ENCODE measurements around the gene SLC4A4.

The SLC4A4 gene

GRCh38 chr4:71540749-71541269 lies 202.0 kb downstream of the SLC4A4 start:
- no peak for DNase-seq (ENCODE audit: low read depth)

- no peak for DNase-seq (ENCODE audit: low read depth)
These were observed 202.7 kb downstream of the SLC4A4 start for GRCh38 chr4:71541541-71541940.

GRCh38 chr4:71545168-71545567 lies 206.3 kb downstream of the SLC4A4 start:
- no peak for DNase-seq (ENCODE audit: low read depth)

GRCh38 chr4:71549516-71550160 lies 210.8 kb downstream of the SLC4A4 start:
- DNase-seq (ENCODE audit: low read depth) = no peak

- no peak for DNase-seq (ENCODE audit: low read depth)
These were observed 211.7 kb downstream of the SLC4A4 start for GRCh38 chr4:71550220-71551165.

DNA sequence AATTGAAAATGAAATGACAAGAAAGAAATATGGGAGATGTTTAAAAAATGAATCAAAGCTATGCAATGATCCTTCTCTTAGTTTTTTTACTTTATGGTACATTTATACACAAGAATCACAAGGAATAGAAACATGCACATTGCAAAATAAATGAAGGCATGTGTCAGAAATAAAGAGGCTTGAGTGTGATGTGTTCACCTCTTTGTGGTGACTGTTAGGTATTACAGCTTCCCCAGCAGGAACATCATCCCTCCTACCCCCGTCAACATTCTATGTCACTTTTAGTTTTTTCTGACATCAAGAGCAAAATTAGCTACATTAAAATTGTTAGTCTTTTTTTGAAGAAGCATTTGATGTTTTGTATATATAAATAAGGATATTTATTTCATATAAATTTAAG lies 214.8 kb downstream of the SLC4A4 start:
- no peak for DNase-seq (ENCODE audit: low read depth)

- DNase-seq (ENCODE audit: low read depth) = no peak
These were observed 215.2 kb downstream of the SLC4A4 start for GRCh38 chr4:71554025-71554424.

DNA sequence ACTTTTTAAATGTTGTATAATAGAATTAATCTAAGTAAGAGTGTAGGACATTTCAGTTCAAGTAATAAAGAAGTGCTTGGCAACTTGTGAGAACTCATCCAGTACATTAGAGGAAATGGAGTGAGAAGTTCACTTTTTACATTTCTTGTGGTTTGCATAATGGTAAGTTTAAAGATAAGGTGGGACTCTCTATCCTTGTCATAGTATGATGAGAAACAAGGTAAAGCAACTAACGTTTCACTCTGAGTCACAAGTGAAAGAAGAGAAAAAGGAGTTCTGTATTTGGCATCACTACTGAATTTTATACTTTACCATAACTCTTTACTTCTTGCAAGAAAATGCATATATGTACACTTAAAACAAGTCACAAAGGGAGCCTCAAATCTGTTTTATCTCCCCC lies 219.4 kb downstream of the SLC4A4 start:
- DNase-seq (ENCODE audit: low read depth) = no peak

DNA sequence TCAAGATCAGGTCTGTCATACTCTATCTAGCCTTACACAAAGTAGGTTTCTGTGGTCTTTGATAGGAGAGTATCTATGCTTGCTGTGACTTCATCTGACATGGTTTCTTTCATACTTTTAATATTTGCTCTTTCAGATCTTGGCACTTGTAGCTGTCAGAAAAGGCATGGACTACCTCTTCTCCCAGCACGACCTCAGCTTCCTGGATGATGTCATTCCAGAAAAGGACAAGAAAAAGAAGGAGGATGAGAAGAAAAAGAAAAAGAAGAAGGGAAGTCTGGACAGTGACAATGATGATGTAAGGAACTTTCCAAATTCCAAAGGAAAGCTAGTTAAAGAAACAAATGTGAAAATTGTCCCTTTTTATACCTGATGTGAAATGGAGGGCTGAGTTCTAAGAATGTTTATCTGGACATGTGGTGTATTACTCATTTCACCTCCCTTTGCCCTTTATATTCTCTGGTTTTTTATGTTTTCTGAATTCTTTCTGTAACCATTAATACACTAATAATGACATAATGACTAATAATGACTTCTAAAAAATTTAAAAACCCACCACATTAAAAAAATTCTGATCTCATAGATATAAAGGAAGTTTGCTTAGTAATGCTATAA lies 221.2 kb downstream of the SLC4A4 start:
- DNase-seq (ENCODE audit: low read depth) = no peak

GRCh38 chr4:71564775-71565174 lies 226.0 kb downstream of the SLC4A4 start:
- DNase-seq (ENCODE audit: low read depth) = no peak

DNA sequence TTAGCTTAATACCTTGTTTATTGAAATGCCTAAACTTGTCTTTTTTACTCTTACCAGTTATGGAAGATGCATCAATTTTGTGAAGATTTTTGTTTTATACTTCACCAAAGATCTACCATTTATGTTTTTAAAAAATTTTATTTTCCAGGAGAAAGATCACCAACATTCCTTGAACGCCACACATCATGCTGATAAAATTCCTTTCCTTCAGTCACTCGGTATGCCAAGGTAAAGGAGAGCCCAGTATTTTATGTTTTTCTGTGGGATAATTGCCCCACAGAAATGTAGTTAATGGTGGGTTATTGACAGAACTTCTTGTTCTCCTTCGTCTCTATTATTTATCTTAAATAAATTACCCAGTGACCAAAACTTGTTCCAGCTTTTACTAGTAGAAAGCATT lies 228.0 kb downstream of the SLC4A4 start:
- no peak for DNase-seq (ENCODE audit: low read depth)

DNA sequence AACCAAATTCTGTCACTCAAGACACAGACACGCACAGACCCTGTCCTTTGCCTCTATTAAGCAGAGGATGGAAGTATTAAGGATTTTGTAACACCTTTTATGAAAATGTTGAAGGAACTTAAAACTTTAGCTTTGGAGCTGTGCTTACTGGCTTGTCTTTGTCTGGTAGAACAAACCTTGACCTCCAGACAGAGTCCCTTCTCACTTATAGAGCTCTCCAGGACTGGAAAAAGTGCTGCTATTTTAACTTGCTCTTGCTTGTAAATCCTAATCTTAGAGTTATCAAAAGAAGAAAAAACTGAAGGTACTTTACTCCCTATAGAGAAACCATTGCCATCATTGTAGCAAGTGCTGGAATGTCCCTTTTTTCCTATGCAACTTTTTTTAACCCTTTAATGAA lies 229.3 kb downstream of the SLC4A4 start:
- no peak for DNase-seq (ENCODE audit: low read depth)

DNA sequence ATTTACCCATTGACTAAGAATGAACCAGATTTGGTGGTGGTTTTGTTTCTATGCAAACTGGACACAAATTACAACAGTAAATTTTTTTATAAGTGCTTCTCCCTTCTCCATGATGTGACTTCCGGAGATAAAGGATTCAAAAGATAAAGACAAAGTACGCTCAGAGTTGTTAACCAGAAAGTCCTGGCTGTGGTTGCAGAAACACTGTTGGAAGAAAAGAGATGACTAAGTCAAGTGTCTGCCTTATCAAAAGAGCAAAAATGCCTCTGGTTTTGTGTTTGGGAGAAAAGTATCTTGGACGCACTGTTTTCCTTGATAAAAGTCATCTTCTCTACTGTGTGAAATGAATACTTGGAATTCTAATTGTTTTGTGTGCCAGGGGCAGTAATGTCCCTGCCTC lies 231.7 kb downstream of the SLC4A4 start:
- DNase-seq (ENCODE audit: low read depth) = no peak

- no peak for DNase-seq (ENCODE audit: low read depth)
These were observed 232.5 kb downstream of the SLC4A4 start for GRCh38 chr4:71571346-71571745.

DNA sequence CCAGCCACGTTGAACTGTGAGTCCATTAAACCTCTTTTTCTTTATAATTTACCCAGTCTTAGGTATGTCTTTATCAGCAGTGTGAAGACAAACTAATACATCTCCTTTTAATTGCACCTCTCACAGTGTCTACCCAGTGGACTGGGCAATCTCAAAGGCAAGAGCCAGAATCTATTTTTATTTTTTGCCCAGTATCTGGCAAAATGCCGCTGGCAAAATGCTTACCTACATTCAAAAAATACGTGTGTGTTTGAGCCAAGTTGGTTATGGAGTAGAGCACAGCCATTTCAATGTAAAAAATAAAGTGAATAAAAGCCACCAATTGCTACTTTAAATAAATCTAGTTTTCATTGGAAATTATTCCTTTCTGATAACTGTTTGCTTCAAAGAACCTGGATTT lies 245.2 kb downstream of the SLC4A4 start:
- no peak for DNase-seq (ENCODE audit: low read depth)

- DNase-seq (ENCODE audit: low read depth) = no peak
These were observed 245.8 kb downstream of the SLC4A4 start for GRCh38 chr4:71584585-71584984.

DNA sequence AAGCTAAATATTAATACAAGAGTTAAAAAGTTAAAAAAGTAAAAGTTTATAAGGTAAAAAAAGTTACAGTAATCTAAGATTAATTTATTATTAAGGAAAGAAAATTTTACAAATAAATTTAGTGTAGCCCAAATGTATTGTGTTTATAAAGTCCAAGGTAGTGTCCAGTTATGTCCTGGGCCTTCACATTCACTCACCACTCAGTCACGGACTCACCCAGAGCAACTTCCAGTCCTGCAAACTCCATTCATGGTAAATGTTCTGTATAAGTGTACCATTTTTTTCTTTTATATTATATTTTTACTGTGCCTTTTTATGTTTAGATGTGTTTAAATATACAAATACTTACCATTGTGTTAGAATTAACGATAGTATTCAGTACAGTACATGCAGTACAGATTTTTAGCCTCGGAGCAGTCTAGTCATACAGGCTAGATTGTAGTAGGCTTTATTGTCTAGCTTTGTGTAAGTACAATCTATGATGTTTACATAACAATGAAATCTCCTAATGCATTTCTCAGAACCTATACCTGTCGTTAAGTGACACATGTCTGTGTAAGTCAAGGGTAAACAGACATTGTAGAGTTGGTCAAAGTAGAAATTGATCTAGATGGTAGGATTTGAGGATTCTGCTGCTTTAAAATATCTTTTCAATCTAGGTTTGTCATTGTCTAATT lies 247.4 kb downstream of the SLC4A4 start:
- no peak for DNase-seq (ENCODE audit: low read depth)

DNA sequence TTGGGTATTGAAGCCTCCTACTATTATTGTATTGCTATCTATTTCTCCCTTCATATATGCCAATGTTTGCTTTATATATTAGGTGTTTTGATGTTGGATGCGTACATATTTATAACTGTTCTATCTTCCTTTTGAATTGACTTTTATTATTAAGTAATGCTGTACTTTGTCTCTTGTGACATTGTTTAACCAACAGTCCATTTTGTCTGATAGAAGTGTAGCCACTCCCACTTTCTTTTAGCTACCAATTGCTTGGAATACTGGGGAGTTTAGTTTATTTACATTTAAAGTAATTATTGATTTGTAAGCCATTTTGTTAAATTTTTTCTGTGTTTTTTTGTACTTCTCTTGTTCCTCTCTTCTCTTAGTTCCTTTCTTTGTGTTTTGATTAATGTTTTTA lies 249.2 kb downstream of the SLC4A4 start:
- no peak for DNase-seq (ENCODE audit: low read depth)

DNA sequence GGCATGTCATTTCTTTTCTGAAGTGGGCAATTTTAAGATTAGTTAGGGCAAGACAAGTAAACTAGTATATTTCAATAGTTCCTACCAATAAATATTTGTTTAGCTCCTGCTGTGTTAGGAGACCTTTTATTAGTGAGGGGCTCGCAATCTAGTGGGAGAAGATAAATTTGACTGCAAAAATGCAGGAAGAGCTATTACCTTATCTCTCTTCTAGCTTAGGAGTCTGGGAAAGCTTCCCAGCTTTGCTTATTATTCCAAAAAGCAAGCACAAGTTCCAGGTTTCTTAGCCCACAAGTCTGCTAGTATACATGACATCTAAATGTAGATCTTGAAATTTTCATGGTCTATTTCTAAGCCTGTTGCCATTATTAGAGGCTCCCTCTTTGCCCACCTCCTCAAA lies 254.0 kb downstream of the SLC4A4 start:
- no peak for DNase-seq (ENCODE audit: low read depth)

GRCh38 chr4:71593311-71593710 lies 254.5 kb downstream of the SLC4A4 start:
- no peak for DNase-seq (ENCODE audit: low read depth)

DNA sequence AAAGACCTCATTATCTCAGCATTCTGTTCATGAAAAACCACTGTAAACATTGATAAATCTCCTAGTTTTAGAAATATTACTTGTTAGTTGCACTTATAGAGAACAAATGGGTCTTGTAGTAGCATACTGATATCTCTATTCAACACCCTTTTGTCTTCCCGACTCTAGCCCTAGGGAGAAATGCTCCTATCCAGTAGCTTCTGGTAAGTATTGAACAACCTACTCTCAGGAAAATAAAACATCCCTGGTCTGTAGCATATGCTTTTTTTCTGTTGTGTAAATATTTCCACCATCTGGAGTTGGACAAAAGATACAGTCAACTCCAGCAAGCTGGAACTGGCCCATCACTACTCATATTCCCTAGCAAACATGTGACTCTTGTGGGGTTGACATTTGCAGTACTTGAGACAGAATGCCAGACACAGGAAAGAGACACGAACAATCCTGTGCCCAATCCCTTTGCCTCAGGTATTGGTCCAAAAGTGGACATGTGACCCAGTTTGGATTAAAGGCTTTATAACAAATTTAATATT lies 256.8 kb downstream of the SLC4A4 start:
- DNase-seq (ENCODE audit: low read depth) = no peak

GRCh38 chr4:71599578-71599977 lies 260.8 kb downstream of the SLC4A4 start:
- no peak for DNase-seq (ENCODE audit: low read depth)

Data from stimulated activated CD8-positive, alpha-beta memory T cell treated with anti-CD3 and anti-CD28 coated beads, Interleukin-12 subunit alpha, Interleukin-12 subunit beta, amount 100 ng/mL, for 4 hours (primary cell).